HG03354 (cell line): ENCODE measurements around the gene DLX1.

Source experiments
- ATAC-seq: cut with Tn5 transposase; IDR thresholded peaks from one replicate; pipeline ENCODE4 v1.9.1; 2021; ENCODE audit warnings: mild to moderate bottlenecking; ENCODE audit not compliant: unreplicated experiment, poor library complexity, severe bottlenecking

Gene DLX1

GRCh38 chr2:172095905-172096625, 10.8 kb downstream of the DLX1 start:
- ATAC-seq = no peak

DNA sequence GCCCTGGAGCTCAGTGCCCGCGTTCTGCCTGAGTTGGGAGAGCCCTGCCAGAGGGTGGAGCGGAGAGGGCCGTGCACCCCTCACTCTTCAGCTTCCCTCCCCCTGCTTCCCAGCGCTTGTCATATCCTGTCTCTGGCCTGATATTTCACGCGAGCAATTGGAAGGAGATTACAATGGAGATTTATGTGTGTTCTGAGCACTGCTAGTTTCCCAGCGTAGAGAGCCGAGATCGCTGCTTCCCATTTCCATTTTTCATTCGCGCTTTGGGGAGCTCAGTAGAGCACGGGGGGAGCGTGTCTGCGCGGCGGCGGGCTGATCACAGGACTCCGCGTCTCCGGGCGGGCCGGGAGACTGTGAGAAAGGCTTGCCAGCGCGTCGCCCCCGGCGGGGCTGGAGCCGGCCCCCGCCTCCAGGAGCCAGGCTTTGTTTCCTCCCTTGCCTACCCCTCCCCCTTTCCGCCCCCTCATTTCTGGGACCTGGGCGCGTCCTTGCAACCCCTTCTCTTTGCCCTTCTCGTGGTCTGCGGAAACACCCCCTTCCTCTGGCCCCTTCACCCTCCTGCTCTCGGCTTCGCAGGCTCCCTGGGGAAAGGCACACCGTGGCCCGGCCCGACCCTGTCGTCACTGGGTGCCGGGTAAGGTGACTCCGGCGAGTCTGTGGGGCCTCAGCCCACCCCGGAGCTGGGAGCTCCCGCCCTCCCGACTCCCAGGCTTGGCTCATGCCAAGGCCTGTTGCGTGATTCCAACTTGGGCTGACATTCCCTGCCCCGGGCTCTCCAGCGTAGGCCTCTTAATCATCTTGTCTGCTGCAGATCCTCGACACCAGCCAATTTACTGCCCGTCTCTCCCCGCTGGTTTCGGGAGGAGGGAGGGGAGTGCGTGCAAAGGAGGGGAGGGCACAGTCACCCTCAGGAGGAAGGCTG, 11.6 kb downstream of the DLX1 start:
- no peak for ATAC-seq

- no peak for ATAC-seq
Observed at GRCh38 chr2:172097557-172098131, 12.3 kb downstream of the DLX1 start.

- ATAC-seq = no peak
Observed at GRCh38 chr2:172098287-172098649, 13.0 kb downstream of the DLX1 start.

DNA sequence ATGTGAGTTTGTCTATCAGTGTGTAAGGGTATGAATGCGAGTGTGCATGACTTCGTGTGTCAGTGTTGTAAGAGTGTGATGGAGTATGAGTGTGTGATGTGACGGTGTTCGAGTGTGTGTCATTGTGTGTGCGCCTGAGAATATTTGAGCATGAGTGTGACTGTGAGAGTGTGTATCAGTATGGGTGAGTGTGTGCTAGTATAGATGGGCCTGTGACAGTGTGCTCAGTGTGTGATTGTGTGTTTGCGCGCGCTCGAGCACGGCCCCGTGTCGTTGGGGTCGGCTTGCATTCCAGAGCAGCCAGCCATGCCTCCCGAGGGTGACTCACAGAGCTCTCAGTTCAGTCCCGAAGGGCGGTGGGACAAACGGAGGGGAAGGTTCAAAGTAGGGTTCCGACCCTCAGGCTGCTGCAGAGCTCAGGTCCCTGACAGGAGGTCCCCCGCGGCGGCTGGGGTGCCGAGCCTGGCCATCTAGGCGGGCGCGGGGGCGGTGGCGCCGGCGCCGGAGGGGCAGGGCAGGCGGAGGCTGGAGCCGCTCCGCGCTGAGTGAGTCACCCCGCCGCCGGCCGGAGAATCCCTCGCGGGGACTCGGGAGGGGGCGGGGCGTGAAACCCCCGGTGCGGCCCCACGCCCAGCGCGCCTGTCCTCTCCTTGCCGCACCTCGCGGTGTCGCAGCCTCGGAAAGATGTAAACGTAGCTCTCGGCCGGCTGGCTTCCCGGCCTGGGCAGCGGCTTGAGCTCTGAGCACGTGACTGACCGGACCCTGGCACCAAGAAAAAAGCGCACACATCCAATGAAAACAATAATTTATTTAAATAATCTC, 13.6 kb downstream of the DLX1 start:
- ATAC-seq = no peak

- no peak for ATAC-seq
Observed at GRCh38 chr2:172099472-172100079, 14.3 kb downstream of the DLX1 start.

DNA sequence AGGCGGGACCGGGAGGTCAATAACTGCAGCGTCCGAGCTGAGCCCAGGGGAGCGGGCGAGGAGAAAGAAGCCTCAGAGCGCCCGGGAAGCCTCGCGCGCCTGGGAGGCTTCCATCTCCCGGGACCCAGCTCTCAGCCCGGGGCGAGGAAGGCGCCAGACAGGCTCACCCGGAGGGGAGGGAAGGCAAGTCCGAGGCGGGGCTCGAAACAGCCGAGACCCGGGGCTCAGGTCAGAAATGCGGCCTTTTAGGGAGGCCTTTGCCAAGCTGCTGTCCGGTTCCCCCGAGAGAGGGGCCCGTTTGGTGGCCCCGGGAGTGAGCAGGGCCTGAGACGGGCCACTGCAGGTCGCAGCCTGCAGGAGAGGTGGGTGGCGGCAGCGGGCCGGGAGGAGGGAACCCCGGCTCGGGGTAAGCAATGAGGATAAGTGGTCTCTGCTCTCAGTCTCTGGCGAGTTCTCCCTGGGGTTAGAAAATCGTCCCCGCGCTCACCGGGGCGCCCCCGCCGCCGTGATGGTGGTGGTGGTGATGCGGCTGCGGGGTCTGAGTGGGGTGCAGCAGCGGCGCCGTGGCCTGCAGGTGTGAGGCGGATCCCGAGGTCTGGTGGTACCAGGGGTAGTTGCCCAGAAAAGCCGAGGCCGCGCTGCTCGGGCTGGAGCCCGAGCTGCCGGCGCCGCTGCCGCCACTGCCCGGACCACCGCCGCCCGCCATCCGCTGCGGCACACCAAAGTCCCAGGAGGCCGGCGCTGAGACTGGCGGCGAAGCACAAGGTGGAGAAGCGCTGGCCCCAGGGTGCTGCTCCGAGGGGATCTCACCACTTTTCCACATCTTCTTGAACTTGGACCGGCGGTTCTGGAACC, 15.0 kb downstream of the DLX1 start:
- no peak for ATAC-seq

DNA sequence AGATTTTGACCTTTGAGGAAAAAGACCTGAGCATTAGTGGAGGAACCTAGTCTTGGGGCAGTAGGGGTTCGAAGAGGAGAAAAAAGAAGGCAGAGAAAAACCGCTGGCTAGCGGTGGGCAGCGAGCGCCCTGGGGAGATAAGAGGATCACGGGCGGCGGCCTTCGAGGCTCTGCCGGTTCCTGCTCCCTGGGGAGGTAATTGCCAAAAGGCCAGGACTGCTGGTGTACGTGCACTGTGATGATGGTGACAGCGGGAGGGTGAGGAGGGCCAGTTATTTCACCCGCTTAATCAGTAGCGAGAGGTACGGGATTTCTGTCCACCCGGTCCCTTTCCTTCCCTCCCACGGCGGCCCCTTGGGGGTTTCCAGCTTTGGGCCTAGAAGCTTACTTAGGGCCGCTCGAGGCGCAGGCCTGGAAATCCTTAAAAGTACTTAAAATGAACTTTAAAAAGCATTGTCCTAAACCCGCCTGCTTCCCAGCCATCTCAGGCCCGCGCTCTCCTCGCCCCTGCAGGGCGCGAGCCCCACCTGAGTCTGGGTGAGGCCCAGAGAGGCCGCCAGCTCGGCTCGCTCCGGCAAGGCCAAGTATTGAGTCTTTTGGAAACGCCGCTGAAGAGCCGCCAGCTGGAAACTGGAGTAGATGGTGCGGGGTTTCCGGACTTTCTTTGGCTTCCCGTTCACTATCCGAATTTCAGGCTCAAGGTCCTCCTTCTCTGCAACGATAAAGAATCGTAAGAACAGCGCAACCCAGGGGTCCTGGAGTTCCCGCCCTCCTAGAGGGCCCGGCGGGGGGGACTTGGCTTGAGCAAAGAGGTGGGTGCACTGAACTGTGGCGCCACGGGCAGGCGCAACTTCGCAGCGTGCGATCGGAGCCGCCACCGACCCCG, 15.9 kb downstream of the DLX1 start:
- ATAC-seq = no peak

- peak; percentile 8 for ATAC-seq
Observed at GRCh38 chr2:172101821-172102390, 16.6 kb downstream of the DLX1 start.

- ATAC-seq = peak; percentile 74
Observed at GRCh38 chr2:172102391-172103359, 17.4 kb downstream of the DLX1 start, which contains the start of gene DLX2. Gene DLX2, minus strand, starts transcription at chr2:172102900. Its CDS starts 362 bp downstream, at chr2:172102538.

GRCh38 chr2:172103471-172104272, 18.4 kb downstream of the DLX1 start:
- peak; percentile 33 for ATAC-seq

- no peak for ATAC-seq
Observed at GRCh38 chr2:172105471-172106107, 20.3 kb downstream of the DLX1 start.

GRCh38 chr2:172106108-172106961, 21.0 kb downstream of the DLX1 start:
- ATAC-seq = no peak
